Measurements from ENCODE around the gene PSMG1. TPM values are rescaled to one million over a fixed set of nuclear protein-coding genes. Genes with fewer than 3 reads are reported as not detected.
A peak's percentile ranks its signal among the peaks of the same experiment; 100 is the strongest.
"Not testable (repeated sequence)": the region's sequence is repeated elsewhere in the genome, so short reads cannot be mapped to it uniquely, and the experiment has no call there.

Gene PSMG1
- polyA plus RNA-seq, 1 donor: 36.5 TPM

DNA sequence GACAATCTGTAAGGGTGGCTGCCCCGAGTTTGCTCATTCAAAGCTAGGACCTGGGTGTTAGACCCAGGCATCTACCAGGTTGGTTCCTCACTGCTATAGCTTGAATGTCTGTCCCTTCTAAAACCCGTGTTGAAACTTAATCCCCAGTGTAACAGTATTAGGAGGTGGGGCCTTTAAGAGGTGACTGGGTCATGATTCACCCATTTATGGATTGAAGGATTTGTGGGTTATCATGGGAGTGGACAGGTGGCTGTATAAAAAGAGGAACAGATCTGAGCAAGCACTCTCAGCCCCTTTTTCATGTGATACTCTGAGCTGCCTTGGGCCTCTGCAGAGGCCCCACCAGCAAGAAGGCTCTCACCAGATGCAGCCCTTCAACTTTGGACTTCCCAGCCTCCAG lies 29.4 kb downstream of the PSMG1 start:
- no peak for DNase-seq

DNA sequence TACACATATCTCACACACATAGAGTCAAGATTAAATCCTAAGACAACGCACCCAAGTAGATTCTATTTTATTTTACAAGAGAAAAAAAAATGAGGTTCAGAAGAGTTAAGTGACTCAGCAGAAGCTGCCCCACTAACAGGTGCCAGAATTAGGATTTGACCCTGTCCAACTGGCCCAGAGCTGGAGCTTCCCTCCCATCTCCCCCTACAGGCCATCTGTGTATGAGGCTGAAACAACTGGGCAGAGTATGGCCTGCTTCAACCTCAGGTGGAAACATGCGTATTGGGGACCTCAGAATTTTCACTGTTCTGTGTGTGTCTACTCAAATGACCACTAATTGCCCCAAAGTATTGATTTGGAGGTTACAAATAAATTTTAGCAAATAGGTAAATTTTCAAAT lies 29.9 kb downstream of the PSMG1 start:
- DNase-seq: no peak

DNA sequence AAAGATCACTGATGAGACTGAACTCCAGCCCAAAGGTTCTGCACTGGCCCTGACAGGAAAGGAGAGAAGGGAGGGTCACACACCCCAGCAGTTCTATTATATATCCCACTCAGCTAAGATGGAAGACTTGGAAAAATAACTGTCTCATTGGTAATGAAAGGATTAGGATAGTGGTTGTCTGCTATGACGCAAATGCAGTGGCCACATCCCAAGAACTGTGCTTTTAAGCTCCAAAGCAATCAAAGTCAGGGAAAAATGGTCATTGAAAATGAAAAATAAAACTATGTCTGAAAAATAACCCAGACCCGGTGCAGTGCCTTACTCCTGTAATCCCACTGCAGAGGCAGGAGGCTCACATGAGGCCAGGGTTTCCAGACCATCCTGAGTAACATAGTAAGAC lies 31.0 kb downstream of the PSMG1 start:
- DNase-seq: no peak

- no peak for DNase-seq
Observed at GRCh38 chr21:39150877-39151276, 32.4 kb downstream of the PSMG1 start.

GRCh38 chr21:39150316-39150715 lies 32.9 kb downstream of the PSMG1 start:
- DNase-seq: no peak

GRCh38 chr21:39149882-39150281 lies 33.4 kb downstream of the PSMG1 start:
- DNase-seq: no peak

GRCh38 chr21:39148975-39149374 lies 34.3 kb downstream of the PSMG1 start:
- no peak for DNase-seq

DNA sequence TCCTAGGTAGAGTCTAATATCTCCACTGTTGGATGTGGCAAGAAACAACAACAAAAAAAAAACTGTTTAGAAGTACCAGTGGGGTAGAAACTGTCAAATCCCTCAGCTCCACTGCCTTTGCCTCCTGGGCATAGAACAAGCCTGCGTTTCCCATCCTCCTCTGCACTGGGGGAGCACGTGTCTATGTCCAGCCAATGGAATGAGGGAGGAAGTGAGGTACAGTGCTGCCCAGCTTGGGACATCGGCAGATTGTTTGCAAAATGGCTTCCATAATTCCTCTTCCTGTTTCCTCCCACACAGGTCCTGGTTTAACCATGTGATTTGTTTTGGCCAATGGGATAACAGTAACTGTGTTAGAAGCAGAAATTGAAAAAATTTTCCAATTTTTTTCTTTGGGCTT lies 39.1 kb downstream of the PSMG1 start:
- DNase-seq: no peak

DNA sequence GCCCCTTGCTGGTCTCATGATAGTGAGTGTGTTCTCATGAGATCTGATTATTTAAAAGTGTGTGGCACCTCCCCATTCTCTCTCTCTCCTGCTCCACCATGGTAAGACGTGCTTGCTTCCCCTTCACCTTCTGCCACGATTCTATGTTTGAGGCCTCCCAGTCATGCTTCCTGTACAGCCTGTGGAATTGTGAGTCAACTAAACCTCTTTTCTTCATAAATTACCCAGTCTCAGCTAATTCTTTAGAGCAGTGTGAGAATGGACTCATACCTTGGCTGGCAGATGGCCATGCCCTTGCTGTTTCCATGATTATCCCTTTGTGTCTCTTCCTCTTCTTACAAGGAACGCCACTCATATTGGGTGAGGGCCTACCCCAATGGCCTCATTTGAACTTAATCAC lies 40.3 kb downstream of the PSMG1 start:
- DNase-seq: no peak

DNA sequence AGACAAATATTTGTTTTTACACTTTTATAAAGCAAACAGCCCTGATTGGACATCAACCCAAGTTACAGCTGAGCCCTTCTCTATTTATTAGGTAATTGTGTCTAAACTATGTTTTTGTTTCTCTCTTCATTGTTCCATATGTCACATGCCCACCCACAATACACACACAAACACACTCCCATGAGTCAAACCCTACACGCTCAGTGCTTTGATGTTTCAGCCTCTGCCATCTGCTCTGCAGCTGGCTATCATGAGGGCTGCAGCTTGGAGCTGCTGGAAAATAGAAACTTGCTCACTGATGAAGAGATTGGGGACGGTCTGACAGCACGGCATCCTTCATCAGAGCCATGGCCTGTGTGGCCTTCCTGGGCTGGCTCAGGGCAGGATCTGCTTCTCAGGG lies 41.7 kb downstream of the PSMG1 start:
- no peak for DNase-seq

GRCh38 chr21:39137248-39138178 lies 45.7 kb downstream of the PSMG1 start:
- no peak for DNase-seq

DNA sequence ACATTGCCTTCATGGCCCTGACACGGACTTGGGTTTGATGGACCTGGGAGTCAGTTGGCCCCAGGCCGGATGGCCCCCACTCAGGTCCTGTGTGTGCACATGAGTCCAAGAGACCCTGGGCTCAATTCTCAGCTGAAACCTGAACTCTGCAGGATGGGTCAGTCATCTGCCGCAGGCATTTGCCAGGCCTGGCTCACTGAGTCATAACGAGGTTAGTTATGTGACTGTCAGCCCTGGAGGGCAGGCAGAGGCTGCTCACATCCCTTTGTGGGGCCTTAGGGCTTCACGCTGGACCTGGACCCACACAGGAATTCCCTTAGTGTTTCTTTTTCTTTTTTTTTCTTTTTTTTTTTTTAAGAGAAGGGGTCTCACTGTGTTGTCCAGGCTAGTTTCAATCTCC lies 46.5 kb downstream of the PSMG1 start:
- DNase-seq: no peak

- DNase-seq: not testable (repeated sequence)
Observed at GRCh38 chr21:39136138-39136537, 47.1 kb downstream of the PSMG1 start.

GRCh38 chr21:39134288-39134810 lies 48.9 kb downstream of the PSMG1 start:
- DNase-seq: no peak

- DNase-seq: no peak
Observed at GRCh38 chr21:39132248-39132647, 51.0 kb downstream of the PSMG1 start.

DNA sequence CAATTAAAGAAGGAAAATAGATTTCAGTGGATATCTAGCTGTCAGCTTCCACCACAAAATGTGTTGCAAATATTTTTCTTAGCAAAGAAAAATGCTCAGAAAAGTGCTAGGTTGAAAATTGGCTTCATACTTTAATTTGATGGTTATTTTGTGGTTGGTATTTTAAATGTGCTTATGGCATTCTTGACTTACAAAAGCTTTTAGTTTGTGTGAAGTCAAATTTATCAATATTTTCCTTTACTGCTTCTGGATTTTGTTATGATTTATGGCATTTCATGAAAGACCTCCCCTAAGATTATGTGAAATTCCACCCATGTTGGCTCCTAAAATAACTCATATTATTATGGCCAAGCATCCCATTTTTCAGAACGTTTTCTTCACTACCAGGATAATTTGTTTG lies 51.5 kb downstream of the PSMG1 start:
- no peak for DNase-seq

GRCh38 chr21:39127506-39127905 lies 55.7 kb downstream of the PSMG1 start:
- DNase-seq: no peak

DNA sequence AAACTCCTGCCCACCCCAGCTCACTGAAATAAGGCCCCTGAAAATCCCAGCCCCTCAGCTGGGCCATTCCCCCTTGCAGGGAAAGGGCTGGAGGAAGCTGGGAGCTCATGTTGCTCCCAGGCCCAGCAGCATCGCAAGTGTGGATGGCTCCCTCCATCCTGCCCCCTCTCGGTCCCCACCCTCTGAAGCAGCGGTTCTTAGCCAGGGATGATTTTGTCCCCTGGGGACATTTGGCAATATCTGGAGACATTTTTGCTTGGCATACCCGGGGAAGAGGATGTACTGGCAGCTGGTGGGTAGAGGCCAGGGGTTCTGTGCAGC lies 56.8 kb downstream of the PSMG1 start:
- DNase-seq: no peak

DNA sequence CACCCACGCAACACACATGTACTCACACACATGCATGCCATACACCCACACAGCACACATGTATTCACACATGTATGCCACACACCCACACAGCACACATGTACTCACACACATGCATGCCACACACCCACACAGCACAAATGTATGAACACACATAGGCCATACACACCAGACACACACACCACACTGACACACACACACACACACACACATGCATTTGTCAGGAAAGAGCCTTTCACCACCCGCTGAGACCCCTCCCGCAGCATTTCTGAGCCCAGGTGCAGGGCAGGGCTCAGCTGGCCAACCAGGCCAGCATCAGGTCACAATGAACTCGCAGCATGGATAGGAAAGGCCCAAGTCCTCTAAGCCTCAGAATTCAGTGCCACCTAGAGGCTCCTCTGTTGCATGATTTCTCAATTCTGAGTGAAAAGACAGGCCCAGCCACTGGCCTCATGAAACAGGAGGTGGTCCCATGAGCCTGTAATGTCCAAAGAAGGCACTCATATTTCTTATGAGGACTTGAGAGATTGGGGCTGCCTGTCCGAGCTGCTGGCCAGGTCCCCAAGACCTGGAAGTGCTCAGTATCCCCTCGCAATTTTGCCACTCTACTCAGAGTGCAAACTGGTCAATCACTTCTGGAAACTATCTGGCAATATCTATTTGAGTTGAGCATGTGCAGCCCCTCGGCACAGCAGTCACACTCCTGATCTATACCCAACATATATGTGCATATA lies 57.3 kb downstream of the PSMG1 start:
- DNase-seq: peak; percentile 78

Data from hindlimb muscle (tissue), 1 donor.